Calu3 (cell line): Measurements from ENCODE around the gene HRC. TPM values are rescaled to one million over a fixed set of nuclear protein-coding genes. Genes with fewer than 3 reads are reported as not detected.

Experiments
- BruUV-seq: library from RNA; stranded (reverse); fragments of 400-500 nt; replicated peaks from 2 replicates; lab custom pipeline; 2021; lab: Mats Ljungman, UMichigan
- CTCF ChIA-PET: fragments of 300-600 bp; sonication (Branson Sonifier 250); formaldehyde crosslinking; loops from one replicate; lab custom pipeline; 2022; ENCODE audit warnings: antibody characterized with exemption; lab: Charles Lee
- DNase-seq: peaks from one replicate; pipeline ENCODE4 v3.0.0; 2022
- H3K27ac Mint-ChIP-seq: one replicate; pipeline ENCODE4 v1.8.0; 2022; ENCODE audit warnings: mixed read lengths; ENCODE audit not compliant: unreplicated experiment
- H3K27me3 Mint-ChIP-seq: one replicate; pipeline ENCODE4 v1.8.0; 2022; ENCODE audit warnings: mixed read lengths; ENCODE audit not compliant: unreplicated experiment
- H3K36me3 Mint-ChIP-seq: one replicate; pipeline ENCODE4 v1.8.0; 2022; ENCODE audit warnings: mild to moderate bottlenecking, moderate library complexity, mixed read lengths; ENCODE audit not compliant: insufficient read depth, unreplicated experiment
- H3K4me1 Mint-ChIP-seq: one replicate; pipeline ENCODE4 v1.8.0; 2022; ENCODE audit warnings: mild to moderate bottlenecking, low read depth, mixed read lengths; ENCODE audit not compliant: unreplicated experiment
- H3K4me3 Mint-ChIP-seq: one replicate; pipeline ENCODE4 v1.8.0; 2022; ENCODE audit warnings: mild to moderate bottlenecking, low read depth, moderate library complexity, mixed read lengths; ENCODE audit not compliant: unreplicated experiment
- H3K9me3 Mint-ChIP-seq: one replicate; pipeline ENCODE4 v1.8.0; 2022; ENCODE audit warnings: low read depth, mixed read lengths; ENCODE audit not compliant: unreplicated experiment
- CTCF ChIP-seq: fragments of 200-600 bp; IDR thresholded peaks from one replicate; pipeline ENCODE4 v1.8.0; 2022; ENCODE audit warnings: antibody characterized with exemption; ENCODE audit not compliant: unreplicated experiment
- intact Hi-C: fragments of 100-400 bp; cut with micrococcal nuclease; formaldehyde crosslinking; loops from one replicate; pipeline ENCODE4 v1.10.0; 2022; ENCODE audit not compliant: unreplicated experiment
- total RNA-seq: library from RNA; stranded (reverse); gene quantifications from 2 replicates; pipeline ENCODE4 v1.2.3, GENCODE V29; 2022

The HRC gene
- total RNA-seq, 1 experiment from 2014 or later, result not detected

GRCh38 chr19:49152119-49152550, 3.1 kb downstream of the HRC start:
- no peak for DNase-seq
- Mint-ChIP-seq H3K4me1 (peaks cover 9% of the 10 kb centered on the region), H3K27me3 (peaks cover 77% of the 10 kb centered on the region), H3K4me3 (peak overlapping the region; percentile 51), H3K9me3 (peaks cover 16% of the 10 kb centered on the region), H3K36me3 (peaks cover 49% of the 10 kb centered on the region), H3K27ac (no peak overlapping the region)
- intact Hi-C loops, result no loop called here
- no peak for TF ChIP-seq CTCF
- CTCF ChIA-PET, result interaction anchor here (0.6 to 0.7 kb wide), 2 partner anchors 62 to 129 kb away, joined by 3 to 6 read pairs; no protein-coding TSS in a partner anchor
- BruUV-seq, result no TSS peak

GRCh38 chr19:49151267-49152118, 3.7 kb downstream of the HRC start:
- Mint-ChIP-seq H3K27ac (peak overlapping the region; percentile 60), H3K27me3 (peaks cover 77% of the 10 kb centered on the region), H3K9me3 (peaks cover 16% of the 10 kb centered on the region), H3K36me3 (peaks cover 48% of the 10 kb centered on the region), H3K4me1 (peaks cover 9% of the 10 kb centered on the region), H3K4me3 (peak overlapping the region; percentile 51)
- intact Hi-C loops, result no loop called here
- CTCF ChIA-PET, result interaction anchor here (1.6 to 3.0 kb wide), 2 partner anchors 10 to 47 kb away, joined by 3 to 22 read pairs; no protein-coding TSS in a partner anchor
- peak; percentile 87 for DNase-seq
- no peak for TF ChIP-seq CTCF
- BruUV-seq, result no TSS peak

- DNase-seq, result no peak
- peak overlapping the region; percentile 71 for H3K4me3 Mint-ChIP-seq
- intact Hi-C loops, result no loop called here
Measured at GRCh38 chr19:49150944-49151243, 4.3 kb downstream of the HRC start.

More at GRCh38 chr19:49150944-49151243, 4.3 kb downstream of the HRC start:
- peaks cover 48% of the 10 kb centered on the region for H3K36me3 Mint-ChIP-seq
- no TSS peak for BruUV-seq
- TF ChIP-seq CTCF, result no peak
- peaks cover 11% of the 10 kb centered on the region for H3K4me1 Mint-ChIP-seq
- peaks cover 77% of the 10 kb centered on the region for H3K27me3 Mint-ChIP-seq
- peaks cover 16% of the 10 kb centered on the region for H3K9me3 Mint-ChIP-seq
- CTCF ChIA-PET, result interaction anchor here (0.6 to 3.0 kb wide), 3 partner anchors 10 to 48 kb away, joined by 3 to 22 read pairs (median 3); no protein-coding TSS in a partner anchor
- no peak overlapping the region for H3K27ac Mint-ChIP-seq
